HG02852 (cell line): ENCODE measurements around the gene GRK5.
A peak's percentile ranks its signal among the peaks of the same experiment; 100 is the strongest.

Experiments used
- ATAC-seq: cut with Tn5 transposase; IDR thresholded peaks from one replicate; pipeline ENCODE4 v1.9.1; 2021; ENCODE audit warnings: mild to moderate bottlenecking, moderate library complexity; ENCODE audit not compliant: unreplicated experiment

GRK5 gene

DNA sequence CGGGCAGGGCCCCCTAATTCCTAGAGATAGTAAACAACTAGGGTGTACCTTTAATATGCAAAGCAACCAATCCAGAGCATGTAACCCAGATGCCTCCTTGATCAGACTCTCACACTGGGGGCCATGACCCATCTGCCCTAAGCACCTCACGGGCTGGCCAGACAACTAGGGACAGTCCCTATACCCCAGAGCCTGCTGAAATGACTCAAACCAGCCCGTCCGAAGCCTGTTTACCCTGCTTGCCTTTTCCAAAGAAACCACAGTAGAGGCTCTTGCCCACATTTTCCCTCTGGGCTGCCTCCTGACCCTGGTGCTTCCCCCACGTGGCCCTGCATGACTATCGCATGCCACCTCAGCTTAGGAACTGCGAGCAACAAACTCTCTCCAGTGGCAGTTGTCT, 288.9 kb downstream of the GRK5 start:
- ATAC-seq = peak; percentile 84

DNA sequence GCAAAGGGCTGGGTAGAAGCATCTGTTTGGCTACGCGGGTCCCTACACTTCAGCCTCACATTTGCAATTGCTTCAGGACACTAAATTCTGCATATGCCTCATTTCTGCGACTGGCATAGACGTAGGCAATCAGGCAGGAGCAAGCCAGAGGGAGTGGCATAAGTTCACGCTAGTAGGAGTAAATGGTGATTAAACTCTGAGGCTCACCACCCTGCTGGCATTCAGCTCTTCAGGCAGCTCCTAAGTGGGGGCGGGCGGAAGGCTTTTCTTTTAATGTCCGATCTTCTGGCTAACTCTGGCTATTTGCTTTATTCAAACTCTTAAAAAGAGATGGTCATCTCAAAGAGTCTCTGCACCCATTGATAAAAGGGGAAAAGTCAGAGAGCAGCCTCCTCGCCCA, 289.9 kb downstream of the GRK5 start:
- ATAC-seq = no peak

DNA sequence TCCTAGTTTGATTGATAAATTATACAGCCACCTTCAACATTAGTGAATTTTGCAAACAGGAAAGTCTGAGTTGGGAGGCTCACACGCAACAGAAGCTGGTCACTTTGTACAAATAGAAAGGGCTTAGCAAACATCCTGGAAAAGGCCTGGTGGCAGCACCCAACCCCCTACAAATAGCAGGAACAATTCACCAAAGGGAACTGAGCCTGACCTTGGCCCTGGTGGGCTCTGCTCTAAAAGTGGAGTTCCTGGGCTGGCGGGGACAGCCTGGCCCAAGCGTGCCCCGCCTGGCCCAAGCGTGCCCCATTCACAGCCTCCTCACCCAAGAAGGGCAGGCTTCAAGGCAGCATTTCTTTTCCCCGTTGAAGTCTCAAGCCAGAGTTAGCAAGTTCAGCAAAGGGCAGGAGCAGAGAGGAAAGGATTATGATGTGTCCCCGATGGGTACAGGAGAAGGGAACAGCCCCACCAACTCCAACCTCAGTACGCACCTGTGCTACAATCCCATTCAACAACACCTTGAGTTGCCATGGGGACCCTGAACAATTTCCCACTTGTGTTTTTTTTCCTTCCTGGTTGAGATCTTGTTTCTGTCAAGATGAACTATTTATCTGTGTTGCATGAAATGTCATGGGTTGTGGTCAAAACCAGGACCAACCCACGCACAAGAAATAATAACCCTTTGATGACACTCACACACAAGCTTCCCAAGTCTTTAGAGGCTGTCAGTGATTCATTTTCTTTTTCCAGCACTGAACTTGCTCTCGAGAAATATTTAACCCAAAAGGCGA, 291.7 kb downstream of the GRK5 start:
- no peak for ATAC-seq

DNA sequence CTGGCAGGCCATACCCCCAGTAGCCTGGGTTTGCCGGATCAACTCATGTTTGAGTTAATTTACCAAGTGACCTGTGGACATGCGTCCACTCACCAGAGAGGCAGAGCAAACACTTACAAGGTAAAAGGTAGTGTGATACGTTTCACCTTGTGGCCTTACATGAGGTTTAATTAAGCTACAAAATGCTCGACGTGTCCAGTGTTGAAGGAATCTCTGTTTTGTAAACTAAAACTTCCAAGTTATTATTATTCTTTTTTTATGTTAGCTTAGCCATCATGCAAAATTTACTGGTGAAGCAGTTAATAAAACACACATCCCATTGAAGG, 292.3 kb downstream of the GRK5 start:
- ATAC-seq = no peak

DNA sequence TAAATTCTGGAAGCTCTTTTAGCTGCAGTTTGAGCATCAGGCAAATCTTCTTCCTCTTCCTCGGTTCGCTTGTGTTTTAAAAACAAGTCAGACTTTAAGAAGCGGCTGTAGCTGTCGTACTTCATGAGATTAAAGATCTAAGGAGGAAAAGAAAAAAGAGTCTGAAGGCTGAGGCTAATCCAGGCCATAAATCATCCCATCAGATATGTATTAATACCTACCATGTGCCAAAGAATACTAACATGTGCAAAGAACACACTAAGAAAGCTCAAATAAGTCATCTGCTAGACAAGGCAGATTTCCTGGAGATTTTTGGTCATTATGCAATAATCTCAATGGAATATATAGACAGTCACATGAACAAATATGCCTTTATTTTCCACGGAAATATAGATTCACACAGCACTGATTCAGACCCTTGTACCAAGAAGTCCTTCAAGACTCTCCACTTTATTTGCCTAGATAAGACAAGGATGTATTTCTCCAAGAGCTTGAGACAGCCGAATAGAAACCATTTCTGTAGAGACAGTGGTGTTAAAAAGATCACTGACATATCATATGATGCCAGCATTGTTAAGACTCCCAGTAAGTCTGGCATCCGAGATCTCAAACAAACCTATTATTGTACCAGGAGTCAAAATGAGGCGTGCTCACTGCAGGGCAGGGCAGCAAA, 292.9 kb downstream of the GRK5 start:
- no peak for ATAC-seq

DNA sequence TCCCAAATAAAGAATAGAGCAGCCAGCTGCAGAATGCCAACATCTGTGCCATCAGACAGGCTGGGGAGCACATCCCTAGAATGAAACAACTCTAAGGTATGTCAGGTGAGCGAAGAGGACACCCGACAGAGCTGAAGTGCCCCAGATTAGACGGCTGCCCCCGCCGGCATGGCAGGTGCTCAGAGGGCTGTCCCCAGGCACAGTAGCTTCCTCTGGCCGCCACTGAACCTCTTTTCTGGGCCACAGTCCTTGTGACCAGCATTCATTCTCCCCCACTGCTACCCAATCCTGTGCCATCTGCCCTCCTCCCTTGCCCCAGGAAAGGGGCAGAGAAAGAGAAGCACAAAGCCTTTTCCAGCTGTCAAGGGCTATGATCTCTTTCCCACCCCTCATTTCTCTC, 293.4 kb downstream of the GRK5 start:
- no peak for ATAC-seq

DNA sequence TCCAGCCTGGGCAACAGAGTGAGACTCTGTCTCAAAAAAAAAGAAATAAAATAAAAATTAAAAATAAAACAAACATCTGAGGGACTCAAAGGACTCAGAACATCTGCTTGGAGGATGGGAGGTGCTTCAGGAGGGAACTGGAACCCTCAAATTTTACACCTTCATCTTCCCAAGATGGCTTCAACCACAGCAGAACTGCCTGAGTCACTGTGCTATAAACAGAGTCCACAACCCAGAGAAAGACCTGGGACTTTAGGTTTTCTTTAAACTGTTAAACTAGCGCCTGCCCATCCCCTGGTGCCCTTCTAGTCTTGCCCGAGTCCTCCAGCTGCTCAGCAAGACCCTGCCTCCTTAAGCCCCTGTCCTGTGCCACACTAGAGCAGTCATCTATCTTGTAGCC, 294.3 kb downstream of the GRK5 start:
- ATAC-seq = no peak

DNA sequence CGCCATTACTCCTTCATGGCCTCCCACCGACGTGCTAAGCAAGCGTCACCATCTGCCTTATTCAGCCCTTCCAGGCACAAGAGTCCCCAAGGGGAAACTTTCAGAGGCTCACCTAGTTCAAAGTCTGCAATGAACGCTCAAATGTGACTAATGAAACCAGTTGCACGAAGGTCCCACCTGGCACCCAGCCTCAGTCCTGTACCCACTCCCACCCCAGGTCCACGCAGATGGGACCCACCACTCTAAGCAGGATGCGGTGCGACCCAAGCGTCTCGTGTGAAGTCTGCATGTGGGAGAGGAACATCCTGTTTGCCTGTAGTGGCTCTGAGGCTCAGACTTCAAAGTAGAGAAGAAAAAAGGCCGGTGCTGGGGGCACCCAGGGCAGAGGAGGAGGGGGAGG, 294.8 kb downstream of the GRK5 start:
- ATAC-seq = peak; percentile 46

DNA sequence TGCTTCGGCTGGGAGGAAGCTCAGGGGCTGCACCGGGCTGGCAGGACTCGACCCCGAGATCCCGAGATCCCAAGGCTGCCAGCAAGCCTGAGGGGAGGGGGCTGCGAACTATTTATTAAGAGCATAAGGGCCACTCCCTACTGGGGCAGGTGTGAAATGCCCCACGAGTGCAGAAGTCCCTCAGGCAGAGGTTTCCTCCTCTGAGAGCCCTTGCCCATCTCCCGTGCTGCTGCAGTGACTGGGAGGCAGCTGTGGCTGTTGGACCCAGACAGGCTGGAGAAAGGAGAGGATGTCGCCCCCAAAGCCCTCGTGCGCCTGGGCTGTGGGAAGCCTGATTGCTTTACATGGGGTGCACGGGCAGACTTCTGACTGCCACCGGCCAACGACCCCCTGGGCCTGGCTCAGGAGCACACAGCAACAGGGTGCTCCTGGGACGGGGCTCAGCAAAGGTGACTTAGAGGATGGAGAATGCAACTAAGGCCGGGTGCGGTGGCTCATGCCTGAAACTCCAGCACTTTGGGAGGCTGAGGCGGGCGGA, 295.3 kb downstream of the GRK5 start:
- no peak for ATAC-seq

DNA sequence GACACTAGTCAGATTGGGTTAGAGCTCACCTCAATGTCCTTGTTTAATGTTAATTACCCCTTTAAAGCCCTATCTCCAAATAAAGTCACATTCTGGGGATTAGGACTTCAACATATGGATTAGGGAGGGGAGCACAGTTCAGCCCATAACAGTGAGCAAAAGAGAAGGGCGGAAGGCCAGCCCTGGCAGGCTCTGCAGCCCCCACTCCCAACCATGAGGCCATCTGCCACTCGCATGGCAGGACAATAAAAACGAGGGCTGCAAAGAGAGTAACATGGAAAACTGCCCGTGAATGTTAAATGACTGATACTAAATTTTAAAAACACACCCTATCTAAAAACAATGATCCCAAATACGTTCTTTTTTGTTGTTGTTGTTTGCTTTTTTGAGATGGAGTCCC, 296.4 kb downstream of the GRK5 start:
- no peak for ATAC-seq

DNA sequence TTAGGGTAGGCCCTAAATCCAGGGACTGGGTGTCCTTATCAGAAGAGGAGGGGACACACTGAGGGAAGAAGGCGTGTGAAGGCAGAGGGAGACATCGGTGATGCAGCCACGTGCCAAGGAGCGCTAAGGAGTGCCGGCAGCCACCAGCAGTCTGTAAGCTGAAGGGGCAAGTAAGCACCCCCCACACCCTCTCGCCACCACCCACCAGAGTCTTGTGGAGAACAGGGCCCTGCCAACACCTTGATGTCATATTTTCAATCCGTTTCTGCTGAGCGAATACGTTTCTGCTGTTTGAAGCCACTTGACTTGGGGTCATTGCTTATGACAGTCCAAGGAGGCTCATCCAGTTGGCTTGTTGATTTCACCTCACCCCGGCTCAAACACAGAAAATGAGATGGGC, 297.3 kb downstream of the GRK5 start:
- no peak for ATAC-seq

DNA sequence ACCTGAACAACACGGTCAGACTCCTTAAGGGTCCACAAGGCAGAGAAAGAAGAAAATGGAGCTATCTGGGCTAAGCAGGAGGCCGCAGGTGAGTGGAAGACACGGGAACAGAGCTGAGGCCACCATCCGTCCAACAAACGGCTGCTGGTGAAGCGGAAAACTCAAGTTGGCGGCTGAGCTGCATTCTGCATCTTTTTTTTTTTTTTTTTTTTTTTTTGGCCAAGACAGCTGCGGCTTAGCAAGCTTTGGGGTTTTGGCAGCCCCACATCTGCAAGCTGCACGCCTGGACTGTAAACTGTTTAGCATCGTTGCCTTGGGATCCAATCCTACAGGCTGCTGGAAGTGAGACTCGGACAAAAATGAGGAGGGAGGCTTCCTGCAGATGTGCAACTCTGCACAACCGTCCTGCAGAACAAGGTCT, 297.8 kb downstream of the GRK5 start:
- ATAC-seq = no peak
